ENCODE measurements around the gene OR10H2. TPM values are rescaled to one million over a fixed set of nuclear protein-coding genes. Genes with fewer than 3 reads are reported as not detected.
"Not testable (repeated sequence)": the region's sequence is repeated elsewhere in the genome, so short reads cannot be mapped to it uniquely, and the experiment has no call there.

OR10H2 gene
- total RNA-seq = not detected
- long read RNA-seq = 0 reads

GRCh38 chr19:15727724-15728123, at the start of gene OR10H2:
Gene OR10H2 (plus strand): TSS chr19:15728024. CDS start chr19:15728044, 20 bp downstream.
- ATAC-seq = no peak
- no peak within 1 kb of the TSS for H3K27ac ChIP-seq
- intact Hi-C loops (cut with DNase I) = no loop called here
- no peaks in the 10 kb centered on the region for H3K4me1 ChIP-seq
- no peaks in the 10 kb centered on the region for H3K36me3 ChIP-seq
- no peak for DNase-seq
- H3K4me3 ChIP-seq = no peak within 1 kb of the TSS
- WGBS (ENCODE audit: insufficient coverage, low coverage, low lambda C conversion rate, missing lambda C conversion rate) = 69% methylated on average over 4 of the region's 5 CpGs
- TF ChIP-seq POLR2A (IDR thresholded peaks at IDR 0.05) (no peak), CTCF (IDR thresholded peaks at IDR 0.05) (no peak)
- no peaks in the 10 kb centered on the region for H3K9me3 ChIP-seq
- H3K27me3 ChIP-seq = peaks cover 0 to 5% of the 10 kb centered on the region in 2 donors

- TF ChIP-seq POLR2A (IDR thresholded peaks at IDR 0.05) (no peak), CTCF (IDR thresholded peaks at IDR 0.05) (no peak)
- WGBS (ENCODE audit: insufficient coverage, low coverage, low lambda C conversion rate, missing lambda C conversion rate) = 19% methylated on average over 4 of the region's 4 CpGs
- H3K36me3 ChIP-seq = peaks cover 0 to 19% (median 3%) of the 10 kb centered on the region in 4 donors
- intact Hi-C loops (cut with DNase I) = loop anchor here in 1 of 2 donors (5.0 kb wide), 1 partner anchor 98 kb away; no protein-coding TSS in a partner anchor
- H3K4me3 ChIP-seq = no peak overlapping the region
- DNase-seq = no peak
- H3K9me3 ChIP-seq = no peaks in the 10 kb centered on the region
- no peak for ATAC-seq
- no peaks in the 10 kb centered on the region for H3K27me3 ChIP-seq
- peaks cover 0 to 41% (median 13%) of the 10 kb centered on the region in 4 donors for H3K4me1 ChIP-seq
- no peak overlapping the region for H3K27ac ChIP-seq
These were observed 48.7 kb upstream of the OR10H2 start for GRCh38 chr19:15679089-15679488.

GRCh38 chr19:15679865-15680264, 48.0 kb upstream of the OR10H2 start:
- Histone ChIP-seq H3K27ac (peak overlapping the region in 2 of 3 donors; percentile 68 to 89), H3K4me1 (peaks cover 0 to 36% (median 13%) of the 10 kb centered on the region in 4 donors), H3K36me3 (peaks cover 0 to 25% (median 7%) of the 10 kb centered on the region in 4 donors)
- 37% methylated on average over 2 of the region's 4 CpGs for WGBS (ENCODE audit: insufficient coverage, low coverage, low lambda C conversion rate, missing lambda C conversion rate)
- H3K27me3 ChIP-seq, H3K9me3 ChIP-seq, H3K4me3 ChIP-seq, DNase-seq: not testable (repeated sequence)
- intact Hi-C loops (cut with DNase I) = loop anchor here in 1 of 2 donors (5.0 kb wide), 1 partner anchor 97 kb away; no protein-coding TSS in a partner anchor
- ATAC-seq = peak; percentile 7 to 50 (median 10)

GRCh38 chr19:15680478-15681322, 47.1 kb upstream of the OR10H2 start:
- TF ChIP-seq POLR2A (IDR thresholded peaks at IDR 0.05) (no peak), CTCF (IDR thresholded peaks at IDR 0.05) (no peak)
- intact Hi-C loops (cut with DNase I) = no loop called here
- peaks cover 0 to 34% (median 11%) of the 10 kb centered on the region in 4 donors for H3K36me3 ChIP-seq

GRCh38 chr19:15683411-15683810, 44.4 kb upstream of the OR10H2 start:
- no peak for TF ChIP-seq POLR2A (IDR thresholded peaks at IDR 0.05)
- no peak for TF ChIP-seq CTCF (IDR thresholded peaks at IDR 0.05)
- H3K4me1 ChIP-seq = peaks cover 0 to 32% (median 13%) of the 10 kb centered on the region in 4 donors
- intact Hi-C loops (cut with DNase I) = no loop called here
- H3K4me3 ChIP-seq = no peak overlapping the region
- H3K36me3 ChIP-seq = peaks cover 0 to 47% (median 12%) of the 10 kb centered on the region in 4 donors
- no peak for ATAC-seq
- no peak overlapping the region for H3K27ac ChIP-seq
- 92% methylated on average over 8 of the region's 10 CpGs for WGBS (ENCODE audit: insufficient coverage, low coverage, low lambda C conversion rate, missing lambda C conversion rate)
- no peaks in the 10 kb centered on the region for H3K27me3 ChIP-seq
- H3K9me3 ChIP-seq = no peaks in the 10 kb centered on the region
- DNase-seq = no peak

More at GRCh38 chr19:15680478-15681322, 47.1 kb upstream of the OR10H2 start:
- peaks cover 0 to 36% (median 13%) of the 10 kb centered on the region in 4 donors for H3K4me1 ChIP-seq
- H3K4me3 ChIP-seq = peak overlapping the region in 1 of 3 donors; percentile 14
- peak overlapping the region in 2 of 3 donors; percentile 68 to 89 for H3K27ac ChIP-seq
- no peaks in the 10 kb centered on the region for H3K27me3 ChIP-seq
- H3K9me3 ChIP-seq = no peaks in the 10 kb centered on the region
- 16% methylated on average over 6 of the region's 8 CpGs for WGBS (ENCODE audit: insufficient coverage, low coverage, low lambda C conversion rate, missing lambda C conversion rate)
- peak; percentile 93 to 96 (median 94) for ATAC-seq
- DNase-seq = peak; percentile 52 to 85 (median 79)
